Measurements from ENCODE around the gene ATMIN. TPM values are rescaled to one million over a fixed set of nuclear protein-coding genes. Genes with fewer than 3 reads are reported as not detected.

Gene ATMIN
- total and polyA plus RNA-seq, 9 donors, result 15.6 to 39.5 (median 33.8) TPM

DNA sequence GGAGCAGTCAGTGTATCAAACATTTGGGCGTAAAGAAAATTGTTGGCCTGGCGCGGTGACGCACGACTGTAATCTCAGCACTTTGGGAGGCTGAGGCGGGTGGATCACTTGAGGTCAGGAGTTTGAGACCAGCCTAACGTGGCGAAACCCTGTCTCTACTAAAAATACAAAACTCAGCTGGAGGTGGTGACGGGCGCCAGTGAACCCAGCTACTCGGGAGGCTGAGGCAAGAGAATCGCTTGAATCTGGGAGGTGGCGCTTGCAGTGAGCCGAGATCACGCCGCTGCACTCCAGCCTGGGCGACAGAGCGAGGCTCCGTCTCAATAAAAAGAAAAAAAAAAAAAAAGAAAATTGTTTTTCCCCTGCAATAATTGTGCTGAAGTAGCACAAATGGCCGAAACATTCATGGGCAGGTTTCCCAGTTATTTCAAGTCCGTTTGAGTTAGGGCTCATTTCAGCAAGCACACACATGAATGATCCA, 59.2 kb downstream of the ATMIN start:
- no peak overlapping the region for H3K27ac ChIP-seq
- H3K4me3 ChIP-seq, result no peak overlapping the region
- intact Hi-C loops (cut with DNase I), result loop anchor here in 1 of 4 donors (10.0 kb wide), 1 partner anchor 100 kb away; no protein-coding TSS in a partner anchor

DNA sequence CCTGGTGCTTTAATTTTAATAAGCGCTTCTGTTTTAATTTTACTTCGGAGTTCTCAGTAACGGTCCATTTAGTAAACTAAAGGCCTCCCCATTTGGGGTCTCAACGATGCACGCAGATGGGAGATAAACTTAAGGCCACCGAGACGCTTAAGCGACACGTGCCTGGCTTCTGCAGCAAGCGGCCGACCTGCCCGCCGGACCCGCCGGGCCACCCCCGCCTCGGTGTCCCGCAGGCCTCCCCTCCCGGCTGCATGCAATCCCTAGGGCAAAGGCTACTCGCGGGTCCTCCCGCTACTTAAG, 60.0 kb downstream of the ATMIN start:
- Histone ChIP-seq H3K27ac (peak overlapping the region in 1 of 2 donors; percentile 78), H3K4me1 (ENCODE audit: insufficient read depth) (peaks cover 2% of the 10 kb centered on the region), H3K4me3 (peak overlapping the region; percentile 84), H3K9me3 (no peaks in the 10 kb centered on the region), H3K27me3 (no peaks in the 10 kb centered on the region), H3K36me3 (no peaks in the 10 kb centered on the region)
- TF ChIP-seq, protein P1, sequence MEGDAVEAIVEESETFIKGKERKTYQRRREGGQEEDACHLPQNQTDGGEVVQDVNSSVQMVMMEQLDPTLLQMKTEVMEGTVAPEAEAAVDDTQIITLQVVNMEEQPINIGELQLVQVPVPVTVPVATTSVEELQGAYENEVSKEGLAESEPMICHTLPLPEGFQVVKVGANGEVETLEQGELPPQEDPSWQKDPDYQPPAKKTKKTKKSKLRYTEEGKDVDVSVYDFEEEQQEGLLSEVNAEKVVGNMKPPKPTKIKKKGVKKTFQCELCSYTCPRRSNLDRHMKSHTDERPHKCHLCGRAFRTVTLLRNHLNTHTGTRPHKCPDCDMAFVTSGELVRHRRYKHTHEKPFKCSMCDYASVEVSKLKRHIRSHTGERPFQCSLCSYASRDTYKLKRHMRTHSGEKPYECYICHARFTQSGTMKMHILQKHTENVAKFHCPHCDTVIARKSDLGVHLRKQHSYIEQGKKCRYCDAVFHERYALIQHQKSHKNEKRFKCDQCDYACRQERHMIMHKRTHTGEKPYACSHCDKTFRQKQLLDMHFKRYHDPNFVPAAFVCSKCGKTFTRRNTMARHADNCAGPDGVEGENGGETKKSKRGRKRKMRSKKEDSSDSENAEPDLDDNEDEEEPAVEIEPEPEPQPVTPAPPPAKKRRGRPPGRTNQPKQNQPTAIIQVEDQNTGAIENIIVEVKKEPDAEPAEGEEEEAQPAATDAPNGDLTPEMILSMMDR (IDR thresholded peaks at IDR 0.05), result no peak
- TF ChIP-seq POLR2A (IDR thresholded peaks at IDR 0.05) (no peak), EP300 (IDR thresholded peaks at IDR 0.05) (no peak)
- DNase-seq, result no peak
- WGBS, 3 donors, result 0 to 1% (median 0%) methylated on average over 16 to 22 of the region's 22 CpGs
- intact Hi-C loops (cut with DNase I), result loop anchor here in 1 of 4 donors (10.0 kb wide), 1 partner anchor 99 kb away; no protein-coding TSS in a partner anchor

More for the DNA sequence above, 59.2 kb downstream of the ATMIN start:
- Histone ChIP-seq H3K4me1 (ENCODE audit: insufficient read depth) (peaks cover 2% of the 10 kb centered on the region), H3K9me3 (no peaks in the 10 kb centered on the region), H3K36me3 (no peaks in the 10 kb centered on the region), H3K27me3 (no peaks in the 10 kb centered on the region)
- 46 to 52% (median 46%) methylated on average over 21 of the region's 21 CpGs for WGBS, 3 donors
- TF ChIP-seq EP300 (IDR thresholded peaks at IDR 0.05), result no peak
- TF ChIP-seq POLR2A (IDR thresholded peaks at IDR 0.05), result no peak
- TF ChIP-seq, protein P1 (IDR thresholded peaks at IDR 0.05), result no peak
- peak in 2 of 5 donors; percentile 17 to 38 for DNase-seq

DNA sequence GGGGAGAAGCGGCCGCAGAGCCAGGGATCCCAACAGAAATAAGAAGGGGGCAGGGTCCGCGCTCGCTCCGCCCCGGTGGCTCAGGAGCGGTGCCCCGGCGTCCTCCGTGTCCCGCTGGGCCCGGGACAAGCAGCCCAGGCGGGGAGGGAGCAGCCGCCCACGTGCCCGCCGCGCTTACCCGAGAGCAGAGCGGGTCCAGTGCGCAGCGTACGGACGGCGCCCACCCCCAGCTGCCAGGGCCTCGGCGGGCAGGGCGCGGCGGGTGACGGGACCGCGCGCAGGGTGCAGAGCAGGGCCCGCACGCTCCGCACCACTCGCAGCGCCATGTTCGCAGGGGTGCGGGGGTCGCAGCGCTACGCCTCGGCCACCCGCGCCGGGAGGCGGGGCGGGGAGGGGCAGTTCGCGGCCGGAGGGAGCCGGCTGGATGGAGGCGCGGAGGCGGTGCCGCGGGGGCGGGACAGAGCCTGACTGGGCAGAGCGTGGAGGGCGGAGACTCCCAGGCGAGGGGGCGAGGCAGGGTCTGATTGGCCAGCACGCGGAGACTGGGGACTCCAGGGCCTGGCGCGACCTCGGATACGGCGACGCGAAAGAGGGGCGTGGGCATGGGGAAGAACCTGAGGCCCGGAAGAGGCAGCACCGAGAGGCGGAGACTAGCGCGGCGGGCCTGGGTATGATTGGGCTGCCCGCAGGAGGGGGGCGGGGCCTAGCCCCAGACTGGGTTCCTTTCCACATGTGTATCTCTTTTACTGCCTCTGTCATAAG, 60.5 kb downstream of the ATMIN start, which contains the start of gene GCSH:
Gene GCSH (minus strand): TSS at position 443 of the 762 bp plus-strand sequence. CDS start 117 bp downstream, at position 326.
- H3K4me1 ChIP-seq (ENCODE audit: insufficient read depth), result peaks cover 2% of the 10 kb centered on the region
- H3K36me3 ChIP-seq, result no peaks in the 10 kb centered on the region
- H3K27me3 ChIP-seq, result no peaks in the 10 kb centered on the region
- TF ChIP-seq, protein P1 (IDR thresholded peaks at IDR 0.05), result no peak
- no peak for TF ChIP-seq EP300 (IDR thresholded peaks at IDR 0.05)
- no peak for TF ChIP-seq POLR2A (IDR thresholded peaks at IDR 0.05)
- H3K27ac ChIP-seq, result peak within 1 kb of the TSS in 1 of 2 donors; percentile 78
- 0 to 3% (median 0%) methylated on average over 21 to 78 of the region's 83 CpGs for WGBS, 3 donors
- H3K9me3 ChIP-seq, result no peaks in the 10 kb centered on the region
- peak within 1 kb of the TSS; percentile 84 for H3K4me3 ChIP-seq
- intact Hi-C loops (cut with DNase I), result loop anchor here in 1 of 4 donors (10.0 kb wide), 1 partner anchor 99 kb away; no protein-coding TSS in a partner anchor
- DNase-seq, result peak; percentile 99

DNA sequence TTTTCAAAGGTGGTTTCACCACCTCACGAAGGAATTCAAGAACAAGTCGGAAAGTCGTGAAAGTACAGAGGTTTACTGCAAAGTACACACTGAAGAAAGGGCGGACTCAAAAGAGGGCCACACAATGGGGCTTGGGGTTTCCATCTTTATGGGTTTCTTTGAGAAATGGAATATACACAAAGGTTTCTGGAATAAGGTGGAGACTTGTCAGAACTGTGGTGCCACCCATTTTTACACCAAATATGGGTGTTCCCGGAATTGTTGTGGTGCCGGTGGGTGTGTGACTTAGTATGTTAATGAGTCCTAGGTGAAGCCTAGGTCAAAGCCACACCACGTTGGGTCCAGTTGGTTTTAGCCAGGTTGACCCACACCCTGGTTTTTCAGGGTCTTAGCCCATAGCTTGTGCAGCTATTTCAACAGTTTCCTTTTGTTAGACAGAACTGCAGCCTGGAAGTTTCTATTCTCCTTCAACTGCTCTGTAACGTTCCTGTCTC, 61.1 kb downstream of the ATMIN start:
- peak overlapping the region in 1 of 2 donors; percentile 18 for H3K27ac ChIP-seq
- H3K36me3 ChIP-seq, result no peaks in the 10 kb centered on the region
- H3K27me3 ChIP-seq, result no peaks in the 10 kb centered on the region
- WGBS, 3 donors, result 46 to 50% (median 49%) methylated on average over 8 of the region's 8 CpGs
- H3K4me1 ChIP-seq (ENCODE audit: insufficient read depth), result peaks cover 2% of the 10 kb centered on the region
- H3K9me3 ChIP-seq, result no peaks in the 10 kb centered on the region
- TF ChIP-seq POLR2A (IDR thresholded peaks at IDR 0.05) (no peak), EP300 (IDR thresholded peaks at IDR 0.05) (no peak)
- TF ChIP-seq, protein P1 (IDR thresholded peaks at IDR 0.05), result no peak
- DNase-seq, result peak in 2 of 5 donors; percentile 30 to 37
- intact Hi-C loops (cut with DNase I), result loop anchor here in 1 of 4 donors (10.0 kb wide), 1 partner anchor 98 kb away; no protein-coding TSS in a partner anchor
- peak overlapping the region; percentile 26 for H3K4me3 ChIP-seq

Small RNA genes lying within 50 kb of the gene (small RNA-seq; reads per million reads assigned to genes)
- not detected for gene AC092718.3

Other genes starting within 250 kb of the ATMIN start
- gene CDYL2, start 231.2 kb upstream of the ATMIN start, total RNA-seq, result 1 to 10 TPM in 6 of 7 donors, under 1 TPM in 1; 0.48 to 4.4 (median 2.4) TPM
- 1 to 10 TPM in 1 of 2 donors, under 1 TPM in 1; 0.61 to 1.8 TPM for gene CDYL2, start 231.2 kb upstream of the ATMIN start, polyA plus RNA-seq
- 10 to 100 TPM; 19.1 to 41.1 (median 25.9) TPM for gene CMC2, start 29.0 kb upstream of the ATMIN start, total RNA-seq
- 10 to 100 TPM; 24.3 to 39.6 TPM for gene CMC2, start 29.0 kb upstream of the ATMIN start, polyA plus RNA-seq
- 1 to 10 TPM; 1.4 to 4.0 (median 2.8) TPM for gene CENPN, start 28.6 kb upstream of the ATMIN start, total RNA-seq
- 1 to 10 TPM; 2.0 to 8.2 TPM for gene CENPN, start 28.6 kb upstream of the ATMIN start, polyA plus RNA-seq
- gene C16orf46, start 41.4 kb downstream of the ATMIN start, total RNA-seq, result 1 to 10 TPM in 4 of 7 donors, under 1 TPM in 2, not detected in 1; 0.36 to 3.8 (median 1.1) TPM
- gene C16orf46, start 41.4 kb downstream of the ATMIN start, polyA plus RNA-seq, result under 1 TPM; 0.37 to 0.44 TPM
- gene GCSH, start 60.6 kb downstream of the ATMIN start, total RNA-seq, result 10 to 100 TPM; 13.7 to 45.0 (median 26.2) TPM
- 10 to 100 TPM; 24.6 to 38.6 TPM for gene GCSH, start 60.6 kb downstream of the ATMIN start, polyA plus RNA-seq
- gene BCO1, start 202.8 kb downstream of the ATMIN start, total RNA-seq, result 1 to 10 TPM in 2 of 7 donors, under 1 TPM in 5; 0.45 to 2.5 (median 0.83) TPM
- 1 to 10 TPM; 1.0 to 1.1 TPM for gene BCO1, start 202.8 kb downstream of the ATMIN start, polyA plus RNA-seq